Fibroblast of pulmonary artery (primary cell): ENCODE measurements around the gene C20orf141.

Source experiments
- DNase-seq: peaks from one replicate; pipeline ENCODE4 v3.0.0-alpha.2; 2010; ENCODE audit warnings: low read depth
- H3K4me3 ChIP-seq: replicated peaks from 2 replicates; pipeline ENCODE4 v1.5.1; 2011; ENCODE audit warnings: low read depth, mild to moderate bottlenecking, control low read depth, low read length, moderate library complexity
- CTCF ChIP-seq: IDR thresholded peaks from 2 replicates; pipeline ENCODE4 v1.5.1; 2011; ENCODE audit warnings: mild to moderate bottlenecking, control low read depth, low read length, inconsistent platforms; ENCODE audit errors: missing control alignments

Gene C20orf141

GRCh38 chr20:2778602-2779321 lies 36.0 kb upstream of the C20orf141 start:
- no peak for TF ChIP-seq CTCF
- no peak overlapping the region for H3K4me3 ChIP-seq
- no peak for DNase-seq

- no peak for TF ChIP-seq CTCF
These were observed 33.8 kb upstream of the C20orf141 start for GRCh38 chr20:2780948-2781347.

GRCh38 chr20:2783908-2784566 lies 30.8 kb upstream of the C20orf141 start:
- DNase-seq = no peak
- H3K4me3 ChIP-seq = no peak overlapping the region
- TF ChIP-seq CTCF = no peak

More at GRCh38 chr20:2780948-2781347, 33.8 kb upstream of the C20orf141 start:
- H3K4me3 ChIP-seq = no peak overlapping the region
- DNase-seq = no peak

- no peak overlapping the region for H3K4me3 ChIP-seq
- no peak for TF ChIP-seq CTCF
- DNase-seq = no peak
These were observed 21.3 kb upstream of the C20orf141 start for GRCh38 chr20:2793471-2793870.

- no peak for DNase-seq
- TF ChIP-seq CTCF = no peak
- no peak overlapping the region for H3K4me3 ChIP-seq
These were observed 20.5 kb upstream of the C20orf141 start for GRCh38 chr20:2794202-2794748.

- no peak overlapping the region for H3K4me3 ChIP-seq
- no peak for DNase-seq
- TF ChIP-seq CTCF = no peak
These were observed 19.8 kb upstream of the C20orf141 start for GRCh38 chr20:2794866-2795447.
